Ishikawa (cell line): ENCODE results near the gene ZNF536.

Source experiments
- CEBPB ChIP-seq: IDR thresholded peaks from 2 replicates; pipeline ENCODE4 v1.6.1; 2012
- CREB1 ChIP-seq: IDR thresholded peaks from 2 replicates; pipeline ENCODE4 v1.6.1; 2012; ENCODE audit warnings: low read depth
- EGR1 ChIP-seq: IDR thresholded peaks from 2 replicates; pipeline ENCODE4 v1.6.1; 2012
- EP300 ChIP-seq: IDR thresholded peaks from 2 replicates; pipeline ENCODE4 v1.6.1; 2012; ENCODE audit warnings: borderline replicate concordance
- FOXM1 ChIP-seq: IDR thresholded peaks from 2 replicates; pipeline ENCODE4 v1.6.1; 2012; ENCODE audit warnings: low read depth, borderline replicate concordance
- NFIC ChIP-seq: IDR thresholded peaks from 2 replicates; pipeline ENCODE4 v1.6.1; 2012
- RAD21 ChIP-seq: IDR thresholded peaks from 2 replicates; pipeline ENCODE4 v1.6.1; 2012; ENCODE audit warnings: low read depth
- TAF1 ChIP-seq: IDR thresholded peaks from 2 replicates; pipeline ENCODE4 v1.6.1; 2012; ENCODE audit warnings: low read depth, mild to moderate bottlenecking
- TCF12 ChIP-seq: IDR thresholded peaks from 2 replicates; pipeline ENCODE4 v1.6.1; 2012; ENCODE audit warnings: low read depth
- TEAD4 ChIP-seq: IDR thresholded peaks from 2 replicates; pipeline ENCODE4 v1.6.1; 2012
- YY1 ChIP-seq: IDR thresholded peaks from 2 replicates; pipeline ENCODE4 v1.6.1; 2012; ENCODE audit warnings: low read depth
- ZBTB7A ChIP-seq: IDR thresholded peaks from 2 replicates; pipeline ENCODE4 v1.6.1; 2012; ENCODE audit warnings: low read depth
- TF ChIP-seq, protein P1 (sequence below): IDR thresholded peaks from 2 replicates; pipeline ENCODE4 v1.6.1; 2012
- TF ChIP-seq, protein P2 (sequence below): IDR thresholded peaks from 2 replicates; pipeline ENCODE4 v1.6.1; 2012; ENCODE audit warnings: low read depth, mild to moderate bottlenecking
- TF ChIP-seq, protein P3 (sequence below): IDR thresholded peaks from 2 replicates; pipeline ENCODE4 v1.6.1; 2012

Gene ZNF536

DNA sequence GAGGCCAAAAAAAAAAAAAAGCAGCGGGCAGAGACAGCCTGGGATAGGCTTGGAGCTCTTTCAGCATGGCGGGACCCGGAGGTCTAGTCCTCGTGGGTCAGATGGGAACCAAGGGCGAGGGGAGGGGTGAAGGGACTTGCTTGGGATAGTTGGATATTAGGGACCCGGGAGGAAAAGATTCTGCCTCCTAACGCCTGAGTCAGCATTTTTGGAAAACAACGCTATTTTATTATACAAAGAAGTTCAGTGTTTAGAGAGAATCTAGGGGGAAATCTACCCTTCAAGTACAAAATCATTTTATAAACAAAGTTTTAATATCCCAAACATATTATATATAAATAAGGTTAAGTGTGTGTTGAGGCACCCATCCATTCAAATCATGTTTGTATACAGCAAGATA is 156.7 kb downstream of the ZNF536 start:
- TF ChIP-seq NFIC (no peak), TEAD4 (no peak)
- TF ChIP-seq, protein P1, sequence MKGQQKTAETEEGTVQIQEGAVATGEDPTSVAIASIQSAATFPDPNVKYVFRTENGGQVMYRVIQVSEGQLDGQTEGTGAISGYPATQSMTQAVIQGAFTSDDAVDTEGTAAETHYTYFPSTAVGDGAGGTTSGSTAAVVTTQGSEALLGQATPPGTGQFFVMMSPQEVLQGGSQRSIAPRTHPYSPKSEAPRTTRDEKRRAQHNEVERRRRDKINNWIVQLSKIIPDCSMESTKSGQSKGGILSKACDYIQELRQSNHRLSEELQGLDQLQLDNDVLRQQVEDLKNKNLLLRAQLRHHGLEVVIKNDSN = no peak

DNA sequence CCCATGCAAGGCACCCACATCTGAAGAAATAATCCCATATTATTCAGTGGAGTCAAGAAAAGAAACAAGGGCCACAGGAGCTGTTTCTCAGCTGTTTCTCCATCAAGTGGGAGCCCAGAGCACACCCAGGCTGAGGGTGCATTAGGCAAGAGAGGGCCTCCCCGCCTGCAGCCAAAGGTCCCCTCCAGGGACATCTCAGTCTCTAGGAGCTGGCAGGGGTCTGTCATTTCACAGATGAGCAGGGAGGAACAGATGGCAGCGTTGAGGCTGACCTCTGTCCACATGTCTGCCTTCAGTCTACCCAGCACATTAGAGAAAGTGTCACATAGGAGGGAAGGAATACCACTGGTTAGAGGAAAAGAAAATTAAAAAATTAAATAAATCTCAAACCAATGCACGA is 157.7 kb downstream of the ZNF536 start:
- TF ChIP-seq EP300 = no peak
- no peak for TF ChIP-seq TAF1
- no peak for TF ChIP-seq YY1
- no peak for TF ChIP-seq TEAD4

DNA sequence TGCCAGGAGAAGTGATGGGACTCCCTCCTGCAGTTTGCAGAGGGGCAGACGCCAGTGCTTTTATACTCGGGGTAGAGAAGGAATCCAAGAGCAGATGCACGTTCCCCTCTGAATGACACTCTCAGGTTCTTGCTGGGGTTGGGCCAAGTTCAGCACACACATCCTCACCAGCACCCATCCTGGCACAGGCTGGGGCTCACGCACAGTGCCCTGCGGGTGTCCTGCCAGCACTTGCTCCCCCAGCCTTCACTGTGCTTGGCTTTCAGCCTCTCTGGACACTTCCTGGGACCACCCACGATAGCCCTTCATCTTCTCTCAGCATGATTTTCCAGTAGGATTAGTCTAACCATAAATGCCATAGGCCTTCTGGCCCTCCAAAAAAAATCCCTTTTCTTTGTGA is 158.6 kb downstream of the ZNF536 start:
- no peak for TF ChIP-seq RAD21
- TF ChIP-seq, protein P2, sequence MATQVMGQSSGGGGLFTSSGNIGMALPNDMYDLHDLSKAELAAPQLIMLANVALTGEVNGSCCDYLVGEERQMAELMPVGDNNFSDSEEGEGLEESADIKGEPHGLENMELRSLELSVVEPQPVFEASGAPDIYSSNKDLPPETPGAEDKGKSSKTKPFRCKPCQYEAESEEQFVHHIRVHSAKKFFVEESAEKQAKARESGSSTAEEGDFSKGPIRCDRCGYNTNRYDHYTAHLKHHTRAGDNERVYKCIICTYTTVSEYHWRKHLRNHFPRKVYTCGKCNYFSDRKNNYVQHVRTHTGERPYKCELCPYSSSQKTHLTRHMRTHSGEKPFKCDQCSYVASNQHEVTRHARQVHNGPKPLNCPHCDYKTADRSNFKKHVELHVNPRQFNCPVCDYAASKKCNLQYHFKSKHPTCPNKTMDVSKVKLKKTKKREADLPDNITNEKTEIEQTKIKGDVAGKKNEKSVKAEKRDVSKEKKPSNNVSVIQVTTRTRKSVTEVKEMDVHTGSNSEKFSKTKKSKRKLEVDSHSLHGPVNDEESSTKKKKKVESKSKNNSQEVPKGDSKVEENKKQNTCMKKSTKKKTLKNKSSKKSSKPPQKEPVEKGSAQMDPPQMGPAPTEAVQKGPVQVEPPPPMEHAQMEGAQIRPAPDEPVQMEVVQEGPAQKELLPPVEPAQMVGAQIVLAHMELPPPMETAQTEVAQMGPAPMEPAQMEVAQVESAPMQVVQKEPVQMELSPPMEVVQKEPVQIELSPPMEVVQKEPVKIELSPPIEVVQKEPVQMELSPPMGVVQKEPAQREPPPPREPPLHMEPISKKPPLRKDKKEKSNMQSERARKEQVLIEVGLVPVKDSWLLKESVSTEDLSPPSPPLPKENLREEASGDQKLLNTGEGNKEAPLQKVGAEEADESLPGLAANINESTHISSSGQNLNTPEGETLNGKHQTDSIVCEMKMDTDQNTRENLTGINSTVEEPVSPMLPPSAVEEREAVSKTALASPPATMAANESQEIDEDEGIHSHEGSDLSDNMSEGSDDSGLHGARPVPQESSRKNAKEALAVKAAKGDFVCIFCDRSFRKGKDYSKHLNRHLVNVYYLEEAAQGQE = no peak
- no peak for TF ChIP-seq FOXM1
- TF ChIP-seq NFIC = no peak
- TF ChIP-seq EGR1 = no peak
- no peak for TF ChIP-seq TEAD4
- TF ChIP-seq CEBPB = no peak
- TF ChIP-seq ZBTB7A = no peak
- TF ChIP-seq, protein P1 = no peak
- TF ChIP-seq CREB1 = no peak
- no peak for TF ChIP-seq TCF12
- TF ChIP-seq YY1 = no peak
- TF ChIP-seq TAF1 = no peak
- TF ChIP-seq, protein P3, sequence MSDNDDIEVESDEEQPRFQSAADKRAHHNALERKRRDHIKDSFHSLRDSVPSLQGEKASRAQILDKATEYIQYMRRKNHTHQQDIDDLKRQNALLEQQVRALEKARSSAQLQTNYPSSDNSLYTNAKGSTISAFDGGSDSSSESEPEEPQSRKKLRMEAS = no peak
- TF ChIP-seq EP300 = no peak

DNA sequence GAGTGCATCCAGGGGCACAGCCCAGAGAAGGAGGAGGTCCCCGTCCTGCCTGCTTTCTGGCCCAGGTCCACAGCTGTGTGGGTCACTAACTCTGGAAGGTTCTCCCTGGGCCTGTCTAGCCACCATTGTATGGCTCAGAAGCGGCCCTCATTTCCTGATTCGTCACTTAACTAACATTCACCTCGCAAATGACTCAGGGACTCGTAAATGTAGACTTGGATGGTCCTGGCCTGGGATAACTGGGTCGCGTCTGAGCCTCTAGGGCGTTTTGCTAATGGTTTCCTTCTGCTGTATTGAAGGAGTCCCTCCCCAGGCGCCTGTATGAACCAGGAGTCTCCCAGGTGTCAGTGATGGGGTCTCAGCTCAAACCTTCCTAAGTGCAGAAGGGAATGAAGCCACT is 162.8 kb downstream of the ZNF536 start:
- no peak for TF ChIP-seq TAF1
- no peak for TF ChIP-seq EGR1
- TF ChIP-seq, protein P2 = no peak
- no peak for TF ChIP-seq TCF12
- TF ChIP-seq, protein P1 = no peak
- TF ChIP-seq YY1 = no peak
- no peak for TF ChIP-seq FOXM1
- TF ChIP-seq, protein P3 = no peak
- no peak for TF ChIP-seq EP300
- no peak for TF ChIP-seq CEBPB
- TF ChIP-seq CREB1 = no peak
- TF ChIP-seq ZBTB7A = no peak
- TF ChIP-seq NFIC = no peak
- TF ChIP-seq TEAD4 = no peak
- TF ChIP-seq RAD21 = no peak

DNA sequence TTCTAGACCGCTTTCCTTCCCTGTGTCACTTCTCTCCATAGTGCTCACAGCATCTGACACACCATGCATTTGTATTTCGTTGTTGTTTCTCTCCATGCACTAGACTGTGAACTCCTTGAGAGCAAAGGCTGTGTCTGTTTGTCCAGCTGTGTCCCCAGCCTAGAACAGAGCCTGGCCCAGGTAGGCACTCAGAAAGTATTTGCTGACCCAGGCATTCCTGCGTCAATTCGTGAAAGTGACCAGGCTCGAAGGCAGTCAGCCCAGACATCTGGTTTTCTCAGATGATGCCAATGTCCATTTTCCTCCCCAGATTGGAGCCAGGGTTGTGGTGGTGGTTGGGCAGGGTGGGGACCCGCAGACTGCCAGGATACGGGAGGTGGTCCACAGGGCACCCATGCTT is 164.8 kb downstream of the ZNF536 start:
- no peak for TF ChIP-seq EGR1
- no peak for TF ChIP-seq YY1
- TF ChIP-seq CREB1 = no peak
- TF ChIP-seq CEBPB = no peak
- TF ChIP-seq, protein P2 = no peak
